Right forelimb (tissue), 1 donor: ENCODE results near the gene DCBLD1.

Experiments used
- DNase-seq: peaks from one replicate; pipeline ENCODE4 v3.0.0-alpha.2; 2018

DCBLD1 gene

DNA sequence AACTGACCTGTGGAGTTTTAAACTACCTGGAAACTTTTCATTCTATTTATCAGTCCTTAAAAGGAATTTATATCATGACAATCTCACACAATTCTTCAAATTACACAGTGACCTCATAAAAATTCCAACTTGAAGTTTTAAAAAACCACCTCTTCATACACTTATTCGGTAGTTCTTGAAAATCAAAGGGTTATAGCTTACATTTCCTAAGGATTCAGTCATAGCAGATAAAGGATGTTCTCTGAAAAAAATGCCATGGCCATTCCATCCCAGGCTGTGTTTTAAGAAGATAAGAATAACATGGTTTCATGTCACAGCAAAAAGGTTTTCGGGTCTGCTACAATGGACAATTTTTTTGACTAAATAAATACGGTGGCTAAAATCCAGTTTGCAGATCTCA, 78.7 kb downstream of the DCBLD1 start:
- DNase-seq, result no peak

DNA sequence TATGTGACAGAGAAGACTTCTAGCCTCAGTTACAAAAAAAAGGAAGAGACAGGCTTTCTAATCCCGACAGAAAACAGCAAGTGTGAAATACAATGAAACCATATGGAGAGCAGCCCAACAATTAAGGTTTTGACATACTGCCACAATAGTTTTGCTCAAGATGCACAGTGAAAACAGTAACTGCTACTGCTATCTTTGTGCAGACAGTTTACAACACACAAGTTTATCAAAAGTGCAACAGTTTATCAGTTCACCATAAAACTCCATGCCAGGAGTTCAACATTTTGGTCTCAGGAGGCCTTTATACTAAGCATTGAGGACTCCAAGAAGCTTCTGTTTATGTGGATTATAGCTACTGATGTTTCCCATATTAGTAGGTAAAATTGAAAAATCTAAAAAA, 82.2 kb downstream of the DCBLD1 start:
- no peak for DNase-seq

DNA sequence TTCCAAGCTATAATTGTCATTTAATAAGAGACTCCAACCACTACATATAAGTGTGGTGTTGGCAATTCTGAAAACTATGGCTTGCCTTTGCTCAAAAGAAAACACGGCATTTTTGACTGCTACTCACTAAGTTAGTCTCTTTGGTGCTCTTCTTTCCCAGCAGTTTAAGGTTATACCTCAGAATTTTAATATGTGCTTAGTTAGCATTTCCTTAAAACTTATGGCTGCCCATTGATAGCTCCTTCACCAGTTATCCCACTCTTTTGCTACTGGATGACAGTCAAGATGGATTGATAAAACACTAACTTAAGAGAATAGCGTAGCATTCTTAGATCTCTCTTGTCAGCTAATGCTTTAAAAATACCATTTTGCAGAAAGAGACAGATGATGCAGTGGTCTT, 85.8 kb downstream of the DCBLD1 start:
- no peak for DNase-seq

DNA sequence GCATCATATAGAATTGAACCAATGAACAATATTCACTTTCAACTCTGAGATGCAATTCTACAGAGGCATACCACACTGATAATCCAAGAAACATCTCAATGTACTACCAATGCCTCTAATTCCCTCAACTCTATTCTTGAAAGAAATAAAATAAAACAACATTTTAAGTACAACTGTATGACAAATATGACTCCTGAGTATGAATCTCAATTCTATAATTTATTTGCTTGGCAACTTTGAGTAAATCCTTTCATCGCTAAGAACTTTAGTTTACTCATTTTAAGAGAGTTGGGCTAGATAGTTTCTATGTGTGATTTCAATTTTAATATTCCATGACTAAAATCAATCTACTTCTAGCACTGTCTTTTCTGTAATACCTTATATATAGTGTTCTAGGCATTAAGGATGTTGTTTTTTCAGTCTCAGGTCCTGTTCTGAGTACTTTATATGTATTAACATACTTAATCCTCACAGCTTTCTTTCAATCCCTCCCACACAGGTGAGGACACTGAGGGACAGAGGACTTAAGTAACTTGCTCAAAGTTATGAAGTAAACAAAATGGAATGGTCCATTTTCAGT, 86.4 kb downstream of the DCBLD1 start:
- no peak for DNase-seq

DNA sequence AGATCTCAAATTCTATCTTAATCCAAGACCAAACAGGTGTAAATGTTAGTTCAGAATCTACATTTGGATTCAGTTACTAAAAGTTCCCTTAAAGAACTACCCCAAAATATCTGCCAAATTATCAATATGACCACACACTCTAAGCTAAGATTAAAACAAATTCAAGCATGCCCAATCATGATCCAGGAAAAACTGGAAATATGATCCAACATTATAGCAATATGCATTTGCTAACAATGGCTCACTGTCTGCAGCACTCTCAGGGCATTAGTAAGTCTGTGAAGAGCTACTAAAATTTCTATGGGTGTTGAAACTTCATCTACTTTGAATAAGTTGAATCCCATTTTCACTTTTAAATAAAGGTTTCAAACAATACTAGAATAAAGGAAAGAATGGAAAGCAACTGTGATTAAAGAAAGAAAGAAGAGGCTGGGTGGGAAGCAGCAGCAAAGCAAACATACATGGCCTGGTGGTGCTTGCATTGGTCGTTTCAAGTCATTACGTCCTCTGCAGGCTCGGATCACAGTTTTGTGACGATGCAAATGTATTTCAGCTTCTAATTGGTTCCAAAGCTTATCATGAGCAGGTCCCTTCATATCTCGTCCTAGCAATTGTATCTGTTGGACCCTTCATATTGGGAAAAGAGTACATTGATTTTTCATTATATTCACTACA, 90.7 kb downstream of the DCBLD1 start:
- DNase-seq, result no peak

DNA sequence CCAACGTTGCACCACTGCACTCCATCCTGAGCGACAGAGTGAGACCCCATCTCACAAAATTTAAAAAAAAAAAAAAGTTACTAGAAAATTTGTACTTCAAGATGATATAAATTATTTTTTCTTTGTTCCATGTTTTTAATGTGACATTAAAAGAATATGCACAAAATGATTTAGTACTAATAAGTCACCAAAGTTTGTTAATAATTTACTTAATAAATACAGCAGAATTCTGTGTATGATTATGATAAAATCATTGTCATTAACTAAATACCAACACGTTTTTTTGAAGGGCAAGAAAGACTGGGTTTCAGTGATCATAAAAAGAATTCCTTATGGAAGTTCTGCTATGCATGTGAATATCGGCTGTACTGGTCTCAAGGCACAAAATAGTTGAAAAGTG, 91.7 kb downstream of the DCBLD1 start:
- no peak for DNase-seq

DNA sequence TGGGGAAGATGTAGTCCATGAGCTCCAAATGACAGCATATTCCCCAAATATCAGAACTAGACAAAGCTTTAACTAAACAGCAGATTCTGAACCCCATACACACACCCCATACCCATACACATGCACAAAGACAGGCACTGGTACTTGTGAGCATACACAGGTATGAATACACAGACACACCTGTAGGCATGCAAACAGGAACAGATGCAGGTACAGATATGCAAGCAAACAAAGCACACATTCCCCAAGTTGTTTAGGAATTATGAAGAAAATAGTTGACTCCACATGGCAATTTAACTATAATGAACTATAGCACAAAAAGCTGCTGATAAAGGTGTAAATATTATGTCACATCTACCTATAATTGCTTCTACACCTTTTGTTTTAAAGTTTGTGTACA, 103.2 kb downstream of the DCBLD1 start:
- DNase-seq, result no peak

DNA sequence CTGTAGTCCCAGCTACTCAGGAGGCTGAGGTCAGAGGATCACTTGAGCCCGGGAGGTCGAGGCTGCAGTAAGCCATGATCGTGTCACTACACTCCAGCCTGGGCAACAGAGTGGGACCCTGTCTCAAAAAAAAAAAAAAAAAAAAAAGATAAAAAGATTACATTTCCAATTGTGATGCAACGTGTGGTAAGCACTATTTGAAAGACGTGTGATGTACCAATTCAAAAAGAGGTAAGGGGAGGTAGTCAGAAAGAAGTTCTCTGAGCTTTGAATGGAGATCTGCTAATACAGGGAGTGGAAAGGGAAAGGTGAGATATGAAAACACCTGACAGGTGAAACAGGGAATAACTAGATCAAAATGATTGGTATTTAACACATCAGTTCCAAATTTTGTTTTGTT, 108.0 kb downstream of the DCBLD1 start:
- DNase-seq, result no peak

DNA sequence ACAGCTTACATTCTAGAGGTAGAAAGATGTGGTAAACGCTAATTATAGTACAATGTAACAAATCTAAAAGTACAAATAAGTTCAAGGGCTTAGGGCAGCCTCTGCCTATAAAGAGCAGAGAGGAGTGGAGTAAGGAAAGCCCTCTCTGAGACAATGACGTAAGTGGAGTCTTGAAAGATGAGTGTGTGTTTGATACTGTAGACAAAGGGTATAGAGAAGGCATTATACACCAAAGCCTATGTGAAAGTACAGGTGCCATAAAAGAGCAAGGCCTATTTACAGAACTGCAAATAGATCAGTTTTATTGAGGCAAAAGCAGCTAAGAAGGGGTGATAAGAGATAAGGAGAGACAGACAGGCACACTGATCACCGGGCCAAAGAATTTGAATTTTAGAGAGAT, 108.9 kb downstream of the DCBLD1 start:
- DNase-seq, result no peak

DNA sequence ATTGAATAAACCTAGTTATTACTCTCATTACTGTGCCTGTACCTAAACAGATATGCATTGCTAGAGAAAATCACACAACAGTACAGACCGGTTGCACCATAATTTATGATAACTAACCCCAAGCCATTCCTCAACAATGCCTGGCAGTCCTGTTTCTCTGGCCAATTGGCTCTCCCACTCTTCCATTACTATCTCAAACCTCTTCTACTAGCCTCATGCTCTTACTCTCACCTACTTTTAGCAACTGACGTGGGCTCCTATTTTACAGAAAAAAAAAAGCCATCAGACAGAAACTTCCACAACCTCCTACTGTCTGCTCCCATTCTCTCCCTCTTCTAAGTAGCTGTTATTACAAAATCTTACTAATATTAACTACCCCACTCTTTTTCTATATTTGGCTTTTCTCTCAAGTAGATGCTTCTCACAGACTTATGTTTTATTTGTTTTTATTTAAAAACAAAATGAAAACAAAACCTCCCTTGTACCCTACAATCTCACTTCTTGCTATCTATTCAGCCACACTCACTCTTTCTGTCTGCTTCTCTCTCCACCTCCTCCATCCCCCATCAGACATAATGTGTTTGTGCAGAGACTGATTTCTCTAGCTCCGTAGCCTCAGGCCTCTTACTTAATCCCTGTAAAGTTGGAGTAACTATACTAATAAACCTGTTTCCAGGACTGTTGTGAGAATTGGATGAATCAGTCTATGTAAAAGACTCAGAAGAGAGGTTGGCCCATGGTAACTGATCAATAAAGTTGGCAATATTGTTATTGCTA, 110.7 kb downstream of the DCBLD1 start:
- DNase-seq, result no peak

DNA sequence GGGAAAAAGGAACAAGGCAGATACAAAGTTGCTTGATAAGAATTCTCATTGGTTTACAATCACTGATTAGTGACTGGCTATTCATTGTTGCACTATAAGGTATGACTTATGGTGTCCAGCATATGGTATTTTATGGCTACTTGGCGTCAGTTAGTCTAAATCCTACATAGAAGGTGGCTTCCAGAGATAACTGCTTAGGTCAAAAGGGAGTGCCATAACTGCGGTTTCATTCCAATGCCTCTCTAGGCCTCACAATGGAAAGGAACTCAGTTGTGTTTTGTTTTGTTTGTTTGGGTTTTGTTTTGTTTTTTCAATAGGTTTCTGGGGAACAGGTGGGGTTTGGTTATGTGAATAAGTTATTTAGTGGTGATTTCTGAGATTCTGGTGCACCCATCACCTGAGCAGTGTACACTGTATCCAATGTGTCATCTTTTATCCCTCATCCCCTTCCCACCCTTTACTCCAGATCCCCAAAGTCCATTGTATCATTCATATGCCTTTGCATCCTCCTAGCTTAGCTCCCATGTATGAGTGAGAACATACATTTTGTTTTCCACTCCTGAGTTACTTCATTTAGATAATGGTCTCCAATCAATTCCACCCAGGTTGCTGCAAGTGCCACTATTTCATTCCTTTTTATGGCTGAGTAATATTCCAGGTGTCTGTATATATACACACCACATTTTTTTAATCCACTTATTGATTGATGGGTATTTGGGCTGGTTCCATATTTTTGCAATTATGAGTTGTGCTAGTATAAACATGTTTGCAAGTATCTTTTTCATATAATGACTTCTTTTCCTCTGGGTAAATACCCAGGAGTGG, 112.8 kb downstream of the DCBLD1 start:
- no peak for DNase-seq

DNA sequence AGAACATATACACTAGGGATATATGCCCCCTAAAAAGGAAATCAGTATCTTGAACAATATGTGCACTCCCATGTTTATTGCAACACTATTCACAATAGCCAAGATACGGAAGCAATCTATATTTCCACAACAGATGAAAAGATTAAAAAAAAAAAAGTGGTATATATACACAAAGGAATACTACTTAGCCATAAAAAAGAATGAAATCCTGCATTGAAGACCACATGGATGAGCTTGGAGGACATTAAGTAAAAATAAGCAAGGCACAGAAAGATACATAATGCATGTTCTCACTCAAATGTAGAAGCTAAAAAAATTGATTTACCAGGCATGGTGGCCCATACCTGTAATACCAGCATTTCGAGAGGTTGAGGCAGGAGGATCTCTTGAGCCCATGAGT, 115.3 kb downstream of the DCBLD1 start:
- no peak for DNase-seq
